HG02885 (cell line): ENCODE data around the gene MYO1A.
"Not testable (repeated sequence)": the region's sequence is repeated elsewhere in the genome, so short reads cannot be mapped to it uniquely, and the experiment has no call there.

Experiments
- ATAC-seq: cut with Tn5 transposase; IDR thresholded peaks from one replicate; pipeline ENCODE4 v1.9.1; 2021; ENCODE audit warnings: mild to moderate bottlenecking; ENCODE audit not compliant: unreplicated experiment, poor library complexity

Gene MYO1A

DNA sequence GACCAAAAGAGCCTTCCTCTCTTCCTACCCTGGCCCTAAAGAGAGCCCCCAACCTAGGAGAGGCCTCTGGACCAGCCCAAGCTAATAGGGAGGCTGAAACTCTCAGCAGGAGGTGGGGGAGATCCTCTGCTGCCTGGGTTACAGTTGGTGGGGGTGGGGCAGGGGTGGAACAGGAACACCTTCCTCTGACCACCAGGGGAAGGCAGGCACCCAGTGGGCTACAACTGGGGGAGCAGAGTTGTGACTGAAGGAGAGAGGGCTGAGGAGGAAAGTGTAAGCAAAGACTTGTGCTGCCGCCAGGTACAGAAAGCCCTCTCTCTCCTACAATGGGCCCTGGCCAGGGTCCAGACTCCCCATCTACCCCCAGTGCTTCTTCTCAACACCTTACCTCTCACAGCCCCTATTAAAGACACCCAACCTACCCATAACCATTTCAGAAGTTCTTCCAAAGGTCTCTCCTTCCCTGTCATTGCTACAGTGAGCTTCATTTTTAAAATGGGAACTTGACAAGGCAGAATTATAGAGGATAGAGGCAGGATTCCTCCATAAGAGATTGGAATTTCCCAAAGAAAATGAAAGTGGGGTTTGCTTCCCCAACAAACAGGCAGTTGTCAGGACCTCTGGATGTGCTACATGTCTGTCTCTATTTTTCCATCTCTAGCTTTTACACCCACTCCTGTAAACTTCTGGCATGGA, 1.4 kb downstream of the MYO1A start:
- ATAC-seq: no peak

GRCh38 chr12:57047981-57048380, 1.9 kb downstream of the MYO1A start:
- ATAC-seq: no peak

GRCh38 chr12:57046947-57047890, 2.7 kb downstream of the MYO1A start:
- no peak for ATAC-seq

- no peak for ATAC-seq
These were observed 3.7 kb downstream of the MYO1A start for GRCh38 chr12:57046086-57046791.

- no peak for ATAC-seq
These were observed 5.0 kb downstream of the MYO1A start for GRCh38 chr12:57044889-57045288.

DNA sequence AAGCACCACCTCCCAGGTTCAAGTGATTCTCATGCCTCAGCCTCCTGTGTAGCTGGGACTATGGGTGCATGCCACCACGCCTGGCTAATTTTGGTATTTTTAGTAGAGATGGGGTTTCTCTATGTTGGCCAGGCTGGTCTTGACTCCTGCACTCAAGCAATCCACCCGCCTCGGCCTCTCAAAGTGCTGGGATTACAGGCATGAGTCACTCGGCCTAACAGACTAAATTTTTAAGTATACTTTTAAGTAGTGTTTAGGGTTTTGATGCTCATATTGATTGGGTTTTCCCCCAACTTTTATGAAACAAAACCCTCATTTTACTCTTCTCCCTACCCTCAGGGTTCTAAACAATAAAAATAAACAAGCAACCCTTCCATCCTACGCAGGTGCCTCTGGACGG, 5.5 kb downstream of the MYO1A start:
- ATAC-seq: no peak

DNA sequence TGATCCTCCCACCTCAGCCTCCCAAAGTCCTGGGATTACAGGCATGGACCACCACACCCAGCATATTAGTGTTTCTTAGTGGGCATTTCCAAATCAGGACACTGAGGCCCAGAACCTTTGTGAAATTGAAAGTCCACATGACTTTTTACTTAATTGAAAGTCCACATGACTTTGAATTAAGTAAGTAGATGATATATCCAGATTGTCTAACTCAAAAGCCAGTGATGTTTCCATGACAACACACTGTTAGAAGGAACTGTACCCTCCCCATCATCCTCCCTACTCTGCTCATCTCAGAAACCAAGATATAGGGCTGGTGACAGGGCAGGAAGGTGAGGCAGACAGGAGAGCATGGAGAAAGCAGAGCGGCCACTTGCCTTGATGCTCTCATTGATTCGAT, 7.2 kb downstream of the MYO1A start:
- no peak for ATAC-seq

GRCh38 chr12:57040750-57041149, 9.2 kb downstream of the MYO1A start:
- ATAC-seq: no peak

GRCh38 chr12:57040211-57040610, 9.7 kb downstream of the MYO1A start:
- no peak for ATAC-seq

- no peak for ATAC-seq
These were observed 10.7 kb downstream of the MYO1A start for GRCh38 chr12:57039016-57039798.

DNA sequence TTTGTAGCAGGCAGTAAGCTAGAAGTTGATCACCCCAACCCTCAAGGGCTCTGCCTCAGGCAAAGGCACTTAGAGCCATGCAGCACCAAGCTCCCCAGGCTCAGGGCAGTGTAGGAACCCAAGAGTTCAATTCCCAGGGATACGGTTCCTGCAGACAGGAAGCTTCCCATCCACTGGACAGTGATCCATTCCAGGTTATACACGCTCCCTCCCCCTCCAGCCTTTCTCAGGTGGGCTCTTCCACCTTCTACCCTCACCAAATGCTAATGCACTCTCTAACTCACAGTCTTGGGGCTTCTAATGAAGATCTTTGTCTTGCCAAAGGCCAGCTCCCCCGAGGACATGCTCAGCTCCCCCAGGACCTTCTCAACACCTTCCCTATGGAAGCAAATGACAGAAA, 12.7 kb downstream of the MYO1A start:
- no peak for ATAC-seq

- ATAC-seq: no peak
These were observed 16.5 kb downstream of the MYO1A start for GRCh38 chr12:57033431-57033830.

- no peak for ATAC-seq
These were observed 18.1 kb downstream of the MYO1A start for GRCh38 chr12:57031789-57032188.

DNA sequence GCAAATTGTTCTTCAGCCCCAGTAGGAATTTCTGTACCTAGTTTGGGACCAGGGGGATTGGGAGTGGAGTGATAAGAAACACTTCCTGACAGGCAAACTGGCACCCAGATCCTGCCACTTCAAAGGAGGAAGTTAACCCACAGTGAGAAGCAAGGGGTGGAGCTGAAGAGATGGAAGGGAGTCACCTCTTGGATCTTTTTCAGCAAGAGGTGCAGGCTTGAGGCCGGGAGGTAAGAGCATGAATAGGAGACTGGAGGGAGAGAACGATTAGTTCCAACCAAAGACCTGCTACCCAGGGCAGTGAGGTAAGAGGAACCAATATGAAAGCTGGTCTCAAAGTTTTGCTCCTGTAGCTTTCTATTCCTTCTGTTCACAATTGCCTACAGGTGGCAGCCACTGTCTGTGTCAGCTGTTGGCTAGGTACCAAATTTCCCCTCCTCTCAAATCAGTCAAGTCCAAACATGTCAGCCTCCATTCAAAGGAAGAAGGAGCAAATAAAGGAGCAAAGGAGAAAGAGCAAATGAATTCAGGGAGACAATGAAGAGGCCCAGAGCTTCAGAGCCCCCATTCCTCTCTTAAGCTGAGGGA, 18.7 kb downstream of the MYO1A start:
- peak; percentile 50 for ATAC-seq

DNA sequence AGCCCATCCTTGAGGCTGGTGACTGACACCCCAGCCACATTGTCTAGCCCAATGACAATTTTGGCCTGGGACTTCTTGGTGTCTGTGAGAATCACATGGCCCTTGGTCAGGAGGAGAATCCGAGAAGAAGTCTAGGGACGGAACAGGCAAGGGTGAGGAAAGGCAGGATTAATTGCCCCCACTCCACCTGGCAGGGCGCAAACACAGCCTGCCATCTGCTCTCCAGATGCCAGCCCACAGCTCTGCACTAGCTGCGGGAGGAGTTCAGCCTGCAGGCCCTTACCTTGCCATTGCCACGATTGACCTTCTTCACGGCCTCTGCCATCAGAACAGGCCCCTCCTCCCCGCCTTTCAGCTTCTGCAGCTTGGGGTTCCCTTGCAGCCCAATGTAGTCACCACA, 20.5 kb downstream of the MYO1A start:
- no peak for ATAC-seq

GRCh38 chr12:57027805-57028153, 22.1 kb downstream of the MYO1A start:
- no peak for ATAC-seq

DNA sequence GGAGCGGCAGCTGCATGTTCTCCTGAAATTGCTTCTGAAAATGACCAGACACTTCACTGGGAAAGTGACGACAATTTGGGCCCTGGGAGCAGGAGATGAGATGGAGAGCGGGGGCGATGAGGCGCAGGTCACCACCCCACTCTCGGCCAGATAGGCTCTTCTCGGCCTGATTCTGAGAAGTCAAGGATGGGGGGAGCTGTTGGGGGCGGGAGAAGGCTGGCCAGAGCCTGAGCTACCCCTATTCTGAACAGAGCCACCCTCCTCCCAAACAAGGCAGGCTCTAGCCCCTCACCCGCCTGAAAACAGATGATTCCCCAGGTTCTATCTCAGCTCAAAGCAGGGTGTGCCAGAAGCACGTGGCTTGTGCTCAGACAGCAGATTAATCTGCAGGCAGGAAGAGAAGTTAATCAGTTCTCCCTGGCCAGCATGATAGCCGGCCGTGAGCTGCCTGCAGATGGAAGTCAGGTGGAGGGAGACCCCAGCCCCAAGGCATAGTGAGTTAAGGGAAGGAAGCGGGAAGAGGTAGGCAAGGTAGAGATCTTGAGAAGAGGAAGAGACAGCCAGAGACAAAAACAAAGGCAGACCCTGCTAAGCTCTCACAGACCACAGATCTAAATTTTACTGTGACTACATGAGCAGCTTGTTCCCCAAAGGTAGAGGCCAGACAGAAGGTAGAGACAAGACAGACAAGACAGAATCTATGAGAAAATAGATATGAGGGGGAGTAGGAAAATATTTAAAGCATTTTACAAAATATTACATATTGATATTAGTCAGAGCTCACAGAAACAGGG, 22.7 kb downstream of the MYO1A start:
- ATAC-seq: no peak

DNA sequence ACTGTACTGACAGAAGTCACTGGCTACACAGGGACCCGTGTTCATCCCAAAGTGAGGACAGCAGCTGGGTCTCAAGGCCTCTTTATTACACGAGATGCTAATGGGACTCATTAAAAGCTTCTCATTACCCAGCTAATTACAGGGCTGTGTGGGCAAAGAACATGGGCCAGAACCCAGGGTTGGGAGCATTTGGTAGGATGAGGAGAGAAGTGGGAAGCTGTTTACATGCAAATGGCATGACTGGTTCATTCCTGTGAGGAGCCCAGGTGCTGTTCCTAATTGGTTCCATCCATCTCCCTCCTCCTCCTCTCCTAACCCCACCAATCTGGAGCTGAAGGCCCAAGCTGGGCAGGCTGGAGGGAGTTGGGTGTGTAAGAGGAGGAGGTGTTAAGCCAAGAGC, 24.7 kb downstream of the MYO1A start:
- ATAC-seq: no peak

DNA sequence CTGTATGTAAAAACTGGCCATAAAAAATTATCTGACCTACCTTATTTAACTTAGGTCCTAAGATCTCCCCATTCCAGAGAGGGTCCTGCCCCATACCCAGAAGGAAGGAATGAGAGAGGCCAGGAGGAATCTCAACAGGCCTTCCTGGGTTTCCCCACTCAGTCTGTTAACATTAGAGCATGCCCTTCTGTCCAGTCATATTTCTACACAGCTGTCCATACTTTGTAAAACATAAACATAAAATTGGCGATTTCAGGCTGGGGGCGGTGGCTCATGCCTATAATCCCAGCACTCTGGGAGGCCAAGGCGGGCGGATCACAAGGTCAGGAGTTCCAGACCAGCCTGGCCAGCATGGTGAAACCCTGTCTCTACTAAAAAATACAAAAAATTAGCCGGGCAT, 27.6 kb downstream of the MYO1A start:
- ATAC-seq: not testable (repeated sequence)
